OCI-LY7 (cell line): ENCODE results near the gene INPP4A.

Source experiments
- EZH2phosphoT487 ChIP-seq: fragments of 200-600 bp; sonication (generic); IDR thresholded peaks from 2 replicates; pipeline ENCODE4 v1.6.1; 2018; ENCODE audit warnings: low read depth, borderline replicate concordance, mild to moderate bottlenecking, mixed run types, antibody characterized with exemption, low read length, moderate library complexity, mixed read lengths
- TF ChIP-seq, protein P1 (sequence below): fragments of 200-600 bp; sonication (generic); conservative IDR thresholded peaks from 2 replicates; pipeline ENCODE4 v1.5.1; 2014; ENCODE audit warnings: mild to moderate bottlenecking, antibody characterized with exemption, low read length, moderate library complexity, mixed read lengths

DNA sequence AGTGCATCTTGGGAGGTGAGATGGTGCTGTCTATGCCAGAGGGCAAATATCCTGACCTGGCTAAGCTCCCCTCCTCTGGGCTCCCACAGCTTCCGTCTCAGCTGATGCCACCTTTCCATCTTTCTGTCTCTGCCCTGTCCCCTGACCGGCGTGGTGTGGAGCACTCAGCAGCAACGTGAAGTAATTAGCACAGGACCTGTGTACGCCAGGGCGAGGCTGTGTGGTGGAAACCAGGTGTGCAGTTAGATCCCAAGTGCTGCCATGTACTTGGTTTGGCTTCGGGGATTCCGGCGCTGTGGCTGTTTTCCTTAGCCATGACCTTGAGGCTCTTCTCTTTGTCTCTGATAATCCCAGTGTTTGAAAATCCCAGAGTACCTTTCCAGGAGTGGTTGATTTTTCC lies 127.1 kb downstream of the INPP4A start:
- TF ChIP-seq, protein P1, sequence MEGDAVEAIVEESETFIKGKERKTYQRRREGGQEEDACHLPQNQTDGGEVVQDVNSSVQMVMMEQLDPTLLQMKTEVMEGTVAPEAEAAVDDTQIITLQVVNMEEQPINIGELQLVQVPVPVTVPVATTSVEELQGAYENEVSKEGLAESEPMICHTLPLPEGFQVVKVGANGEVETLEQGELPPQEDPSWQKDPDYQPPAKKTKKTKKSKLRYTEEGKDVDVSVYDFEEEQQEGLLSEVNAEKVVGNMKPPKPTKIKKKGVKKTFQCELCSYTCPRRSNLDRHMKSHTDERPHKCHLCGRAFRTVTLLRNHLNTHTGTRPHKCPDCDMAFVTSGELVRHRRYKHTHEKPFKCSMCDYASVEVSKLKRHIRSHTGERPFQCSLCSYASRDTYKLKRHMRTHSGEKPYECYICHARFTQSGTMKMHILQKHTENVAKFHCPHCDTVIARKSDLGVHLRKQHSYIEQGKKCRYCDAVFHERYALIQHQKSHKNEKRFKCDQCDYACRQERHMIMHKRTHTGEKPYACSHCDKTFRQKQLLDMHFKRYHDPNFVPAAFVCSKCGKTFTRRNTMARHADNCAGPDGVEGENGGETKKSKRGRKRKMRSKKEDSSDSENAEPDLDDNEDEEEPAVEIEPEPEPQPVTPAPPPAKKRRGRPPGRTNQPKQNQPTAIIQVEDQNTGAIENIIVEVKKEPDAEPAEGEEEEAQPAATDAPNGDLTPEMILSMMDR = no peak
- no peak for TF ChIP-seq EZH2phosphoT487
